PFSK-1 (cell line): Measurements from ENCODE around the gene HFE.

Experiments
- FOXP2 ChIP-seq: optimal IDR thresholded peaks from 2 replicates; pipeline ENCODE3; 2011; ENCODE audit warnings: borderline replicate concordance, control low read depth, inconsistent platforms; ENCODE audit not compliant: insufficient read depth; ENCODE audit errors: extremely low read length, extremely low read depth
- POLR2AphosphoS5 ChIP-seq: IDR thresholded peaks from 2 replicates; pipeline ENCODE4 v1.6.1; 2012; ENCODE audit warnings: low read depth, mild to moderate bottlenecking, control low read depth, low read length, moderate library complexity
- SIN3A ChIP-seq: IDR thresholded peaks from 2 replicates; pipeline ENCODE4 v1.6.1; 2012; ENCODE audit warnings: mild to moderate bottlenecking, low read length, moderate library complexity, borderline replicate concordance; ENCODE audit not compliant: insufficient read depth
- TAF1 ChIP-seq: IDR thresholded peaks from 2 replicates; pipeline ENCODE4 v1.6.1; 2012; ENCODE audit warnings: low read length, control low read depth, borderline replicate concordance; ENCODE audit not compliant: insufficient read depth
- TF ChIP-seq, protein P1 (sequence below), 2 experiments: IDR thresholded peaks; 2 replicates each; pipeline versions ENCODE4 v1.6.1 to v1.8.0; 2011 to 2012; ENCODE audit warnings: low read depth in 2 of 2, low read length in 2 of 2, control low read depth in 1 of 2, inconsistent platforms in 1 of 2, mild to moderate bottlenecking in 1 of 2, moderate library complexity in 1 of 2; ENCODE audit not compliant: insufficient read depth in 1 of 2

Gene HFE

GRCh38 chr6:26053992-26054780 is 33.0 kb upstream of the HFE start:
- TF ChIP-seq FOXP2, result no peak

DNA sequence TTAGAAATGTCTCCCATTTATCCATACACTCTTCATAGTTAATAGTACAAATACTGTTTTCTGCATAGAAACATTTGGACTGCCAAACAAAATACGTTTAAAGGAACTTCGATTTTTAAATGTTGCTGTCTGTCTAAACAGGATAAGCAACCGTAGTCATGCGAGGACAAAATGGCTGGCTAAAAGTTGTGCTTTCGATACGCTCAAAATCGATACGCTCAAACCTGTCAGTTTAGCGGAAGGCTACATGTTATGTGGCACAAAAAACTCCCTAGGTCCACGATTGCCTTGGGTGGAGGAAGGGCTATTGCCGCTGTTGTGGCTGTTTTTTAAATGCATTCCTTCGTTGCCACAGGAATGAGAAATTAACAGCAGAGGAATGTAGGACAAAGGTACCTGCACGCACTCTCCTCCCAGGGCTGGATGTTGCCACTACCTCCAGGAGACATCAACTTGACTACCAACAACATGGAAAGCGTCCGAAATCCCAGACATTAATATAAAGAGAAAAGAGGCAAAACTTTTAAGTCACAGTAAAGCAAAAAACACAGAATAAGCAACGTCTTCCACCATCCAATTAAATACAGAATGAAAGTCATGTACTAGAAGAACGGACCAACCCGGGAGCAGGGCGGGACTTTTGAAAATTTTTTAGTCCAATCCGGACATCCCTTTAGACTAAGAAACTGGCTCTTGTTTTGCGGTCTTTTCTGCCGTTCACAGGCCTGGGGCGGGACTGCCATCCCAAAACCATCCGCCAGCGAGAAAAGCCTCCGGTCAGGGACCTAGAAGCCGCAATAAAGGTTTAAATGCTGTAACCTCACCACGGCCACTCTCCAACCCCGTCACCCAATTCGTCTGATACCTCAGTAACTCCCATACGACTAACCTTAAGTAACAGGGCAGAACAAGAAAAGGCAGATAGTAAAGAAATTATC is 32.2 kb upstream of the HFE start:
- peak; percentile 51; the same call in 1 of the 2 replicates for TF ChIP-seq TAF1
- TF ChIP-seq SIN3A, result peak; percentile 92; the same call in 1 of the 2 replicates
- peak; percentile 98 for TF ChIP-seq POLR2AphosphoS5
- TF ChIP-seq FOXP2, result no peak
- TF ChIP-seq, protein P1, sequence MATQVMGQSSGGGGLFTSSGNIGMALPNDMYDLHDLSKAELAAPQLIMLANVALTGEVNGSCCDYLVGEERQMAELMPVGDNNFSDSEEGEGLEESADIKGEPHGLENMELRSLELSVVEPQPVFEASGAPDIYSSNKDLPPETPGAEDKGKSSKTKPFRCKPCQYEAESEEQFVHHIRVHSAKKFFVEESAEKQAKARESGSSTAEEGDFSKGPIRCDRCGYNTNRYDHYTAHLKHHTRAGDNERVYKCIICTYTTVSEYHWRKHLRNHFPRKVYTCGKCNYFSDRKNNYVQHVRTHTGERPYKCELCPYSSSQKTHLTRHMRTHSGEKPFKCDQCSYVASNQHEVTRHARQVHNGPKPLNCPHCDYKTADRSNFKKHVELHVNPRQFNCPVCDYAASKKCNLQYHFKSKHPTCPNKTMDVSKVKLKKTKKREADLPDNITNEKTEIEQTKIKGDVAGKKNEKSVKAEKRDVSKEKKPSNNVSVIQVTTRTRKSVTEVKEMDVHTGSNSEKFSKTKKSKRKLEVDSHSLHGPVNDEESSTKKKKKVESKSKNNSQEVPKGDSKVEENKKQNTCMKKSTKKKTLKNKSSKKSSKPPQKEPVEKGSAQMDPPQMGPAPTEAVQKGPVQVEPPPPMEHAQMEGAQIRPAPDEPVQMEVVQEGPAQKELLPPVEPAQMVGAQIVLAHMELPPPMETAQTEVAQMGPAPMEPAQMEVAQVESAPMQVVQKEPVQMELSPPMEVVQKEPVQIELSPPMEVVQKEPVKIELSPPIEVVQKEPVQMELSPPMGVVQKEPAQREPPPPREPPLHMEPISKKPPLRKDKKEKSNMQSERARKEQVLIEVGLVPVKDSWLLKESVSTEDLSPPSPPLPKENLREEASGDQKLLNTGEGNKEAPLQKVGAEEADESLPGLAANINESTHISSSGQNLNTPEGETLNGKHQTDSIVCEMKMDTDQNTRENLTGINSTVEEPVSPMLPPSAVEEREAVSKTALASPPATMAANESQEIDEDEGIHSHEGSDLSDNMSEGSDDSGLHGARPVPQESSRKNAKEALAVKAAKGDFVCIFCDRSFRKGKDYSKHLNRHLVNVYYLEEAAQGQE (IDR thresholded peaks at IDR 0.05; ENCODE audit: insufficient read depth in 1 of 2, low read depth in 2 of 2, low read length in 2 of 2), result peak in 1 of 2 experiments; percentile 8; a peak in 1 of 4 replicates

GRCh38 chr6:26055719-26056582 is 31.3 kb upstream of the HFE start:
- TF ChIP-seq POLR2AphosphoS5 (peak; percentile 93), FOXP2 (peak; percentile 43), TAF1 (peak; percentile 37; the same call in 1 of the 2 replicates), SIN3A (no peak)
- TF ChIP-seq, protein P1 (IDR thresholded peaks at IDR 0.05; ENCODE audit: insufficient read depth in 1 of 2, low read depth in 2 of 2, low read length in 2 of 2), result peak in 1 of 2 experiments; percentile 20; a peak in 2 of 4 replicates

DNA sequence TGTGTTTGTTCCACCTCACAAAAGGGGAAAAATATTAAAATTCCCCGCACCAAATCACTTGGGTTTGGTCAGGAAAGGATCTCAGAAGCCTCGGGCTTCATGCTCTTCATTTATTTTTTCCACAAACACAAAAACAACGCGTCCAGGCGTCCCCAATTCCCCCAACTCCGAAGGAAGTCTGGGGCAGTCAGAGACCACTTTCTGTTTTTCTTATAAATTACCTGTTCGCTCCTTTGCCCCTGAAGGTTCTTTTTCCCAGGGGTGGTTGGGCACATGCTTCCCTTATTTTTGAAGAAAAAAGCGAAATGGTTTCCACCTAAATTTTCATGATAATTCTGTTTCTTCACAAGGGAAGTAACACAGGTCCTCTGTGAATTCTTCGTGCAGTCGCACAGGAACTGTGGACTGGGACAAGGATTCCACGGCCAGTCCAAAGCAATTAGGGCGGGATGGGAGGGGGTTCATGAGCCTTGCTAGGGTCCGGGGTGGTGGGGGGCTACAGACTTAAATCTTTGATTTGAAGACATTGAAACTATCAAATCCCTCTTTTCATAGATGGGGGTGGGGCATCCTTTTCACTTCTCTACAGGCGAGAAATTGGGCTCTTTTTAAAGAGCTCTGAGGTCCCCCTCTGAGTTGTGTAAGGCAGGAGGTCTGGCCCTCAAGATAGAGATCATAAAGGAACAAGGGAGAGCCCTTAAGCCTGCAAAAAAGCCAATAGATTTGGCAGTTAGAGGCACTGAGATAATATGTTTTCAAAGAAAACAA is 30.5 kb upstream of the HFE start:
- TF ChIP-seq POLR2AphosphoS5 (no peak), FOXP2 (no peak), SIN3A (no peak), TAF1 (no peak)
- TF ChIP-seq, protein P1 (IDR thresholded peaks at IDR 0.05; ENCODE audit: insufficient read depth in 1 of 2, low read depth in 2 of 2, low read length in 2 of 2), result no peak
